DMS53 treated with DMSO at 0.1 percent for 48 hours (cell line): ENCODE data around the gene LUZP2.

Source experiments
- DNase-seq: peaks from one replicate; lab custom pipeline; 2025; ENCODE audit not compliant: unreplicated experiment; lab: John Stamatoyannopoulos, UW

The LUZP2 gene

GRCh38 chr11:24628224-24628776, 131.4 kb downstream of the LUZP2 start:
- DNase-seq = no peak

DNA sequence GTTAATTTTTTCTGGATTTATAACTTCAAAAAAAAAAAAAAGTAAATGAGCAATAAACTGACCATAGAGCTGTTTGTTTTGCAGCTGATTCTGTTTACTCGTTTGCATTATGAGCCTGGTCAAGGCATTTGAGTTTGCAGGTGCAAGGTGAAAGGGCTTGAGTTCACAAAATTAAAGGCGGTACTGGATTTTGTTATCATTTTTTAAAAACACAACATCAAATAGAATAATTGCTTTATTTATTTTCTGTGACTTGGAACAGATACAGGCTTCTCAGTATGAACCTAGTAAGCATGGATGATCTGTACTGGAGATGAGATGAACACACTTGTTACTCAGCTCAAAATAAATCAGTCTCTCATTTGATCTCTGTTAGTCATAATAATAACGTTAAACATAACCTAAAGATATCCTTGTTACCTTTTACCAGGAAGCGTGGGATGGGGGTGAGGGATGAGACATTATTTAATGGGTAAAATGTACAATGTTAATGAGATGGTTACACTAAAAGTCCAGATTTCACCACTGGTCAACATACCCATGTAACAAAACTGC, 137.8 kb downstream of the LUZP2 start:
- no peak for DNase-seq

- no peak for DNase-seq
Measured at GRCh38 chr11:24635588-24636290, 138.9 kb downstream of the LUZP2 start.

DNA sequence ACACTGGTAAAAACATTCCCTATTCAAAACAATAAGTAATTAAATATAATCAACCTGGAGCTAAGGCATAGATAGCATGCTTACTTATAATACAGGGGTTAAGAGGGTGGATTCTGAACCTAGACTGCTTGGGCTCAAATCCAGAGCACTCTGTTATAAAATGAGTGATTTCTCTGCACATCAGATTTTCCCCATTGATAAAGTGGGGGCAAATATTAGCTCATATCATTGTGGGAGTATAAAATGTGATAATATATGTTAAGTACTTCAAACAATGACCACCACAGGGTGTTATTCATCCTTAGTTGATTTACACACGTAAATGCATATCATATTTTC, 139.4 kb downstream of the LUZP2 start:
- DNase-seq = no peak

DNA sequence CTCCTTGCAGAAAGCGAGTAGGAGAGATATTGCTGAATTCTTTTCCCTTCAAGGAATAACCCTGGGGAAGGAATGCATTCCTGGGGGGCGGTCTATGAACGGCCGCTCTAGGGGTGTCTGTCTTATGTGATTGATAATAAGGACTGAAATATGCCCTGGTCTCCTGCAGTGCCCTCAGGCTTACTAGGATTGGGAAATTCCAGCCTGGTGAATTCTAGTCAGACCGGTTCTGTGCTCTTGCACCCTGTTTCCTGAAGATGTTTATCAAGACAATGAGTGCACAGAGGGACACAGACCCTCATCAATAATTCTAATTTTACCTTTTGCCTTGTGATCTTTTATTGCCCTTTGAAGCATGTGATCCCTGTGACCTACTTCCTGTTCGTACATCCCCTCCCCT, 140.7 kb downstream of the LUZP2 start:
- peak; percentile 28 for DNase-seq

DNA sequence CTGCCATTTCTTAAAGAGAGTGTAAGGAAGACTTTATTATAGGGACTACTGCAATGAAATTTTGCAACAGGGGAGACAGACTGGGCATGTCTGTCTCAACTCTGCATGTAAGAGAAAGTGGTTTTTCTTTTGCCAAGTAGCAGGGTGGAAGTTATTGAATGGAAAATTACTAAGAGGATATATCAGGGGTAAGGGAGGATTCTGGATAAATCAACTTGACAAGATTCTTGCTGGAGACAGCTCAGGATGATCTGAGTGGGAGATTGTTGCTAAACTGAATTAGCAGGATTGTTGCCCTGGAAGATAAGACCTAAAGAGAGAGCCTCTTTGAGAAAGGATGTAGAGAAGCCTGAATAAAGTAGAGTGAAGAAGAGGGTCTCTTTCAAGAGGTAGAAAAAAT, 145.8 kb downstream of the LUZP2 start:
- DNase-seq = no peak

- no peak for DNase-seq
Measured at GRCh38 chr11:24645563-24645962, 148.7 kb downstream of the LUZP2 start.

GRCh38 chr11:24651873-24652272, 155.0 kb downstream of the LUZP2 start:
- DNase-seq = no peak

DNA sequence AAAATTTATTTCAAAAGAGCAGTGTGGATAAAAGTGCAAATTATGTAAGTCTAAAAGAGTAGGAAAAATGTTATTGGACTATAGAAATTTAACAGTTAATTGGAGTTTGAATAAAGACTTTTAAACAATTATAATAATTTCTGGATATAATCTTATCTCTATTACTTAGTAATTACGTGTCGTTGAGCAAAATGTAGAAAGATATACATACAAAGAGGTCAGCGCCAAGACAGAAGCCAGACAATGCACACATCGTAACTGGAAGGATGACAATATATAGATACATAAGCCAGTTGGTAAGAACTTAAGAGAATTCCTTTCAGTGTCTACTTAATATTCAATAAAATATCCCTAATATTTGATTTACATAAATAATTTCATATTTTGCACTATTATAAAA, 157.0 kb downstream of the LUZP2 start:
- no peak for DNase-seq

- DNase-seq = no peak
Measured at GRCh38 chr11:24661331-24661730, 164.5 kb downstream of the LUZP2 start.

DNA sequence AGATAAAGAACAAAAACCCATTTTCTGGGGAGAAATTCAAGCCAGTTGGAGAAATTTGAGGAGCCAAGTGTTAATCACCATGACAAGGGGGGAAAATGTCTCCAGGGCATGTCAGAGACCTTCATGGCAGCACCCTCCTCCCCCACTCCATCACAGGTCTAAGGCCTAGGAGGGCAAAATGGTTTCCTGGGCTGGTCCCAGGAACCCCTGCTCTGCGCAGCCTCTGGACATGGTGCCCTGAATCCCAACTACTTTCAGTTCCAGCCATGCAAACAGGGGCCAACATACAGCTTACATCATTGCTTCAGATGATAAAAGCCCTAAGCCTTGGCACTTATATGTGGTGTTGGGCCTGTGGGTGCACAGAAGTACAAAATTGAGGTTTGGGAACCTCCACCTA, 167.5 kb downstream of the LUZP2 start:
- DNase-seq = no peak

DNA sequence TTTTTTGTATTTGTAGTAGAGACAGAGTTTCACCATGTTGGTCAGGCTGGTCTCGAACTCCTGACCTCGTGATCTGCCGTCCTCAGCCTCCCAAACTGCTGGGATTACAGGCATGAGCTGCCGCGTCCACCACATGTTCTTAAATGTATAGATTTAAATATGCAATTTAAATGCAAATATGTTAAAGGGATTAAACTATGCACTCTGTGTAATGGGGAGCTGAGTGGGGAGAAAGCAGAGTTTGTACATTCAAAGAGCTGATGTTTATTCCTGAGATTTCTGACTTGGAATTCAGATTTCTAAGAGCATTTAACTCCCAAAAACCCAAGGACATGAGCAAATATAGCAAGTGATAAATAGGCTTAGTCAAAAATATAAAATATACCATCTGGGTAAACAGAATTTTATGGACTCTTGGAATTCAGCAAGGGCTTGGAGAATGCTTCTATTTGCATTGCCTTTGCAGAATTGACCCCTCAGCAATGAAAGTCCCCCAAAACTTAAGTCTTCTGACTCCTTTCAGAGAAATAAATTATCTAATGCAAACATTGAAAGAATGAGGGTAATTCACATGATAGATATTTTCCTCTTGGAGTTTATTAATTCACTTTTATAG, 170.6 kb downstream of the LUZP2 start:
- DNase-seq = no peak

GRCh38 chr11:24678703-24679348, 182.0 kb downstream of the LUZP2 start:
- DNase-seq = no peak

GRCh38 chr11:24679821-24680351, 183.0 kb downstream of the LUZP2 start:
- DNase-seq = no peak

DNA sequence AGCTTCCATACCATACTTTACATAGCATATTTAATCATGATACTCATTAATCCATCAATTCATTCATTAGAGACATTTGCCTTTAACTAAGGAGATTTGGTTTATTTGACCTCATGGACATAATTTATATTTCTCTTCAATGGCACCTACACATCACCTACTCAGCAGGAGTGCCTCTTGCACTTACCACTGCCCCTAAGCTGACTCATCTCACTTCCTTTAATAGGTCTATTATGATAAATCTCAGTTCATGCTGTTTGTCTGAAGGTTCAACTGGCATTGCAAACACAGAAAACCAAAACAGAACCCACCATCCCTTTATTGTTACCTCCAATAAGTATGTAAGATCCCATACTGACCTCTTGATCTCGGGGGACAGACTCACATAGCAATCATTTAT, 186.7 kb downstream of the LUZP2 start:
- DNase-seq = peak; percentile 9

DNA sequence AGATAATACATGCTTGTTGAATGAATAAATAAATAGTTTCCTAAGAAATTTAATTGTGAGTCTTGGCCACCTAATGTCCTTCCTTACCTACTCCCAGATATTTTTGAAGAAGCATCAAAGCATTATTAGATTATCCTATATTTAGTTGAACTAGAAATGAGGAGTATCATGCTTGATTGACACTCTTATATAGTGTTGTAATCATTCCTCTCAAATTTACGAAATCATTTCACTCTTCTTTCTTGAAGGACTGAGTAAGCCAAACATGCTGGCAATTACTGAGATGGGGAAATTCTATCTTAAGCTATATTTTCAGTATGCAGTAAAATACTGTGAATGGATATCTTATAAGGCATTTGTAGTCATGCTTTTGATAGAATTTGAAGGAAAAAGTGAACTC, 189.0 kb downstream of the LUZP2 start:
- no peak for DNase-seq

DNA sequence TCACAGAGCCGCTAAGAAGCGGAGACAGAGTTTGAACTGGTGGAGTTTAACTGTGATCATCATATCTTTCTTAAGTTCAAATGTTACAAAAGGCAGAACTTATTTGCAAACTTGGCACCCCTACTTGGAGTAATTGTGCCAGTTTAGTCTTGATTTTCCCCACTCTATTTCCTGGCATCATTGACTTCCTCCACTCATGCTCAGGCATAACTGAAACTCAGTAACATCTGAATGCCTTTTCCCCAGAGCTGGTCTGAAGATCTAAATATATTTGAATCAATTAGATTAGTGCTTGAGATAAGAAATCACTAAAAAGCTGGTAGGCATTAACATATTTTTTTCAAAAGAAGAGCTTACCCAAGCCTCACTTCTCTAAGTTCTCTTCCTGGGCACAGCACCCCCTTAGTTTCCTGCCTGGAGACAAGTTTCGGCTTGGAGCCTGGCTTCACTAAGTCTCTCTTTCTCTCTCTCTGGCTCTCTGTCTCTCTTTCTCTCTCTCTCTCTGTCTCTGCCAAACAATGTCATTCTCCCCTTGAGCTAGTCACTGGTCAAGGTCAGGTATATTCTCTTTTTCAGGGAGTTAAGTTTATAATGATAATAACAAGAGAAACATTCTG, 190.8 kb downstream of the LUZP2 start:
- no peak for DNase-seq

DNA sequence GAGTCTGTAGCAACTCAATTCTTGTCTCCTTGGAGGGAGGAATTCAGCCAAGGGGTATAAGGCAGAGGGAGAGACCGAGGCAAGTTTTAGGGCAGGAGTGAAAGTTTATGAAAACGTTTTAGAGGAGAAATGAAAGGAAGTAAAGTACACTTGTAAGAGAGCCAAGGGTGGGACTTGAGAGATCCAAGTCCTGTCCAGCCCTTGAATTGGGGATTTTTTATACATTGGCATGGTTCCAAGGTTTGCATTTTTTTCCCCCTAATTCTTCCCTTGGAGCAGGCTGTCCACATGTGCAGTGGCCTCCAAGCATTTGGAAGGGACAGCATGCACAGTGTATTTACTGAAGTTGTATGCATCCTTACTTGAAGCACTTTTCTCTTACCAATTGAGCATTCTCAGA, 192.1 kb downstream of the LUZP2 start:
- DNase-seq = no peak

DNA sequence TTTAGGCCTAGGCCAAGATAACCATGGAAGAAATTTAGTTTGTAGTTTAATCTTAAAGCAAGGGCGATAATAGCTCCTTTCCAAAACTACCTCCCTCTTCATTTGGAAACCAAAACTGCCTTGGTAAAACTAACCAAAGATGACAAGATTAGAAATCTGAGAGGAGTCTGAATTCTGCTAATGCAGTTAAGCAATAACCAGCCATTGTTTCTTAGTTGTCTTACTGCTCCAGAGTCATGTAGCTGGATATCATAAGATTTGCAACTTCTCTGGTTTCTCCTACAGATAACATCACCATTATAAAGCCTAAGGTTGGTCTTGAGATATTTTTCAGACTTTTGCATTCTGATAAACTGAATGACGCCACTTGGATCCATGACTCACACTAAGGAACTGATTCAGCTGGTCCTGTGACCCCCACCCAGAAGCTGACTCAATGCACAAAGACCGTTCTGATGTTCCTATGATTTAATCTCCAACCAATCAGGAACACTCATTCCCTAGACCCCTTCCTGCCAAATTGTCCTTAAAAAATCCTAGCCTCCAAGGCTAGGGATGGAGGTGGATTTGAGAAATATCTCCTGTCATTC, 200.8 kb downstream of the LUZP2 start:
- DNase-seq = no peak

DNA sequence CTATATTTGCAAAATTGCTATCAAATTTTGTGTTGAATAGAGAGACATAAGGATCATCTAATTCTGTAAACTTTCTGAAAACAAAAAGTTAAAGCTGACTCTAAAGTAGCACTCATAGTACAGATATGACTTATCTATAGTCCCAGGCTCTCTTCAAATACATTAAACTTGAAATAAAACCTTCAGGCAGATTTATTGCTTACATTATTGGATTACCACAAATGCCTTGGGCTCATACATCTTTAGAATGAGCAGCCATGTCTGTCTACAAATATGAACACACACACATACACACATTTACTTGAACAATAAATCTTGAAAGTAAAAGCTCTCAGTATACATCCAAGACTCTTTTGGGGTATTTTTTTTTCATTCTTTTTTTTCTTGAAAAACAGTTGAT, 207.9 kb downstream of the LUZP2 start:
- no peak for DNase-seq

- DNase-seq = no peak
Measured at GRCh38 chr11:24705474-24705873, 208.6 kb downstream of the LUZP2 start.
